Nephron (organoid): ENCODE results near the gene CCDC15.

Source experiments
- H3K27ac Mint-ChIP-seq, 3 experiments: 2 replicates each; pipeline ENCODE4 v1.8.0; 2020; ENCODE audit warnings: mixed read lengths in 3 of 3, mild to moderate bottlenecking in 2 of 3, moderate library complexity in 1 of 3
- H3K27me3 Mint-ChIP-seq: 2 replicates; pipeline ENCODE4 v1.8.0; 2021; ENCODE audit warnings: low read depth, mild to moderate bottlenecking, moderate library complexity, mixed read lengths
- H3K36me3 Mint-ChIP-seq: 2 replicates; pipeline ENCODE4 v1.8.0; 2020; ENCODE audit warnings: low read depth, mixed read lengths
- H3K4me1 Mint-ChIP-seq: 2 replicates; pipeline ENCODE4 v1.8.0; 2020; ENCODE audit warnings: mixed read lengths
- H3K4me3 Mint-ChIP-seq, 3 experiments: 2 replicates each; pipeline ENCODE4 v1.8.0; 2020; ENCODE audit warnings: mild to moderate bottlenecking in 3 of 3, mixed read lengths in 3 of 3, moderate library complexity in 2 of 3
- H3K9me3 Mint-ChIP-seq: 2 replicates; pipeline ENCODE4 v1.8.0; 2020; ENCODE audit warnings: mixed read lengths
- CTCF ChIP-seq, 3 experiments: fragments of 200-600 bp; sonication (generic); IDR thresholded peaks; one replicate each; pipeline ENCODE4 v1.5.0; 2021; ENCODE audit warnings: antibody characterized with exemption in 3 of 3; ENCODE audit not compliant: unreplicated experiment in 3 of 3

Gene CCDC15

GRCh38 chr11:125076378-125076945, 122.5 kb downstream of the CCDC15 start:
- TF ChIP-seq CTCF (IDR thresholded peaks at IDR 0.05; ENCODE audit: unreplicated experiment in 3 of 3), result no peak
- Mint-ChIP-seq H3K4me1 (peaks cover 1% of the 10 kb centered on the region), H3K27ac (no peak overlapping the region), H3K27me3 (peaks cover 5% of the 10 kb centered on the region), H3K4me3 (no peak overlapping the region), H3K36me3 (no peaks in the 10 kb centered on the region), H3K9me3 (no peaks in the 10 kb centered on the region)

- H3K27me3 Mint-ChIP-seq, result peaks cover 4% of the 10 kb centered on the region
- no peaks in the 10 kb centered on the region for H3K4me1 Mint-ChIP-seq
- H3K4me3 Mint-ChIP-seq, result no peak overlapping the region
- no peak overlapping the region for H3K27ac Mint-ChIP-seq
- no peak for TF ChIP-seq CTCF (IDR thresholded peaks at IDR 0.05; ENCODE audit: unreplicated experiment in 3 of 3)
- H3K9me3 Mint-ChIP-seq, result no peaks in the 10 kb centered on the region
- H3K36me3 Mint-ChIP-seq, result no peaks in the 10 kb centered on the region
These were observed 124.0 kb downstream of the CCDC15 start for GRCh38 chr11:125078016-125078415.

- H3K4me1 Mint-ChIP-seq, result no peaks in the 10 kb centered on the region
- no peak for TF ChIP-seq CTCF (IDR thresholded peaks at IDR 0.05; ENCODE audit: unreplicated experiment in 3 of 3)
- H3K4me3 Mint-ChIP-seq, result no peak overlapping the region
- H3K9me3 Mint-ChIP-seq, result no peaks in the 10 kb centered on the region
- H3K36me3 Mint-ChIP-seq, result no peaks in the 10 kb centered on the region
- no peak overlapping the region for H3K27ac Mint-ChIP-seq
- peaks cover 4% of the 10 kb centered on the region for H3K27me3 Mint-ChIP-seq
These were observed 124.6 kb downstream of the CCDC15 start for GRCh38 chr11:125078516-125079140.

- no peak overlapping the region for H3K27ac Mint-ChIP-seq
- H3K27me3 Mint-ChIP-seq, result no peaks in the 10 kb centered on the region
- H3K4me1 Mint-ChIP-seq, result no peaks in the 10 kb centered on the region
- TF ChIP-seq CTCF (IDR thresholded peaks at IDR 0.05; ENCODE audit: unreplicated experiment in 3 of 3), result no peak
- no peak overlapping the region for H3K4me3 Mint-ChIP-seq
- H3K9me3 Mint-ChIP-seq, result no peaks in the 10 kb centered on the region
- no peaks in the 10 kb centered on the region for H3K36me3 Mint-ChIP-seq
These were observed 125.3 kb downstream of the CCDC15 start for GRCh38 chr11:125079151-125079877.

- no peak for TF ChIP-seq CTCF (IDR thresholded peaks at IDR 0.05; ENCODE audit: unreplicated experiment in 3 of 3)
- H3K4me3 Mint-ChIP-seq, result no peak overlapping the region
- H3K27ac Mint-ChIP-seq, result no peak overlapping the region
- no peaks in the 10 kb centered on the region for H3K9me3 Mint-ChIP-seq
- H3K36me3 Mint-ChIP-seq, result no peaks in the 10 kb centered on the region
- no peaks in the 10 kb centered on the region for H3K4me1 Mint-ChIP-seq
- no peaks in the 10 kb centered on the region for H3K27me3 Mint-ChIP-seq
These were observed 126.0 kb downstream of the CCDC15 start for GRCh38 chr11:125079878-125080530.
